WERI-Rb-1 (cell line): ENCODE data around the gene VIL1.

Experiments
- DNase-seq: peaks from one replicate; pipeline ENCODE4 v3.0.0-alpha.2; 2020
- H3K27ac ChIP-seq: fragments of 250-450 bp; sonication (Bioruptor Pico); 2 replicates; pipeline ENCODE4 v1.5.1; 2020; ENCODE audit warnings: mild to moderate bottlenecking, moderate library complexity
- H3K27me3 ChIP-seq: fragments of 250-450 bp; sonication (Bioruptor Pico); 2 replicates; pipeline ENCODE4 v1.5.1; 2021; ENCODE audit warnings: mild to moderate bottlenecking, low read depth, moderate library complexity; ENCODE audit not compliant: insufficient read depth, severe bottlenecking
- H3K36me3 ChIP-seq: fragments of 250-450 bp; sonication (Bioruptor Pico); 2 replicates; pipeline ENCODE4 v1.5.1; 2020; ENCODE audit warnings: mild to moderate bottlenecking, moderate library complexity
- H3K4me3 ChIP-seq: 2 replicates; pipeline ENCODE4 v1.5.1; 2011; ENCODE audit warnings: low read depth, mild to moderate bottlenecking, control low read depth, low read length
- H3K9me3 ChIP-seq: fragments of 250-450 bp; sonication (Bioruptor Pico); 2 replicates; pipeline ENCODE4 v1.5.1; 2021; ENCODE audit warnings: mild to moderate bottlenecking, moderate library complexity; ENCODE audit not compliant: severe bottlenecking
- TF ChIP-seq, protein P1 (sequence below): IDR thresholded peaks from 2 replicates; pipeline ENCODE4 v1.5.1; 2011; ENCODE audit warnings: low read depth, mild to moderate bottlenecking, control low read depth, inconsistent platforms, low read length

Gene VIL1

DNA sequence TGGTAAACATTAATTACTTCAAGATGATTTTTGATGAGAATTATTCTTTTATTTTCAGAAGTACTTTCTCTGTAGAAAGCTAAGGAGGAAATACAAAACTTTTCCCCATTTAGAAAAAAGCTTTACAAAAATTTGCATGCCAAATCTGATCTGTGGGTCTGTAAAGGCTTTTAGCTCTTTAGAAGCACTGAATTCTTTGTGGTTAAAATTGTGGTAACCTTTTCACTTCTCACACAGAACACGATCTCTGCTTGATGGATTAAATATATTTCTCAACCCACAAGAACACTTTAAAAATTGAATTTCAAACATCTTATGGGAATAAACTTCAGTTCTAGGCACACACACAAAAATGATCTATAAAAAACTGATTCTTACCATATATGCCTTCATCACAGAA is 63.7 kb downstream of the VIL1 start:
- no peak for DNase-seq
- no peaks in the 10 kb centered on the region for H3K9me3 ChIP-seq
- H3K4me3 ChIP-seq = no peak overlapping the region
- H3K36me3 ChIP-seq = peaks cover 85% of the 10 kb centered on the region
- H3K27me3 ChIP-seq = no peaks in the 10 kb centered on the region
- TF ChIP-seq, protein P1, sequence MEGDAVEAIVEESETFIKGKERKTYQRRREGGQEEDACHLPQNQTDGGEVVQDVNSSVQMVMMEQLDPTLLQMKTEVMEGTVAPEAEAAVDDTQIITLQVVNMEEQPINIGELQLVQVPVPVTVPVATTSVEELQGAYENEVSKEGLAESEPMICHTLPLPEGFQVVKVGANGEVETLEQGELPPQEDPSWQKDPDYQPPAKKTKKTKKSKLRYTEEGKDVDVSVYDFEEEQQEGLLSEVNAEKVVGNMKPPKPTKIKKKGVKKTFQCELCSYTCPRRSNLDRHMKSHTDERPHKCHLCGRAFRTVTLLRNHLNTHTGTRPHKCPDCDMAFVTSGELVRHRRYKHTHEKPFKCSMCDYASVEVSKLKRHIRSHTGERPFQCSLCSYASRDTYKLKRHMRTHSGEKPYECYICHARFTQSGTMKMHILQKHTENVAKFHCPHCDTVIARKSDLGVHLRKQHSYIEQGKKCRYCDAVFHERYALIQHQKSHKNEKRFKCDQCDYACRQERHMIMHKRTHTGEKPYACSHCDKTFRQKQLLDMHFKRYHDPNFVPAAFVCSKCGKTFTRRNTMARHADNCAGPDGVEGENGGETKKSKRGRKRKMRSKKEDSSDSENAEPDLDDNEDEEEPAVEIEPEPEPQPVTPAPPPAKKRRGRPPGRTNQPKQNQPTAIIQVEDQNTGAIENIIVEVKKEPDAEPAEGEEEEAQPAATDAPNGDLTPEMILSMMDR = no peak
- H3K27ac ChIP-seq = no peak overlapping the region

DNA sequence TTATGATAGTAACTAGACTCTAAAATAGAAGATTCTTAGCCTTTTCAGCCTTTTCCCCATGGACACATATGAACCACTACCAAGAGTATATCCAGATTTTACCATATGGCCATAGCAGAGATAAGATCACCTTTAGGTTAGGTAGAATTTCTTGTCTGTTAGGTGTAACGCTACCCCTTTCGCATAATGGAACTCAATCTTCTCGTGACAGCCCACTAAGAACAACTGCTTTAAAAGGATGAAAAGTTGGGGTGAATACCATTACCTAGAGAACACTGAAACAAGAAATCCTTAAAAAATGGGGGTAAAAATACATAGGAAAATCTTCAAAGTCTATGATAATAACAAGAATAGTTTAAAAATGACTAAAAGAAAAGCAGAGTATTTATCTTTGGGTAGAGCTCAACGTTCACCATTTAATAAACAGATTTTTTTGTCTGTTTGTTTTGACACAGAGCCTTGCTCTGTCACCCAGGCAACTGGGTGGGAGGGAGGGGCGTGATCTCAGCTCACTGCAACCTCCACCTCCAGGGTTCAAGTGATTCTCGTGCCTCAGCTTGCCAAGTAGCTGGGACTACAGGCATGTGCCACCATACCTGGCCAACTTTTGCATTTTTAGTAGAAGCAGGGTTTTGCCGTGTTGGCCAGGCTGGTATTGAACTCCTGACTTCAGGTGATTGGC is 67.2 kb downstream of the VIL1 start:
- no peaks in the 10 kb centered on the region for H3K9me3 ChIP-seq
- no peak overlapping the region for H3K27ac ChIP-seq
- H3K27me3 ChIP-seq = no peaks in the 10 kb centered on the region
- DNase-seq = no peak
- H3K4me3 ChIP-seq = no peak overlapping the region
- TF ChIP-seq, protein P1 = no peak
- H3K36me3 ChIP-seq = peaks cover 84% of the 10 kb centered on the region

DNA sequence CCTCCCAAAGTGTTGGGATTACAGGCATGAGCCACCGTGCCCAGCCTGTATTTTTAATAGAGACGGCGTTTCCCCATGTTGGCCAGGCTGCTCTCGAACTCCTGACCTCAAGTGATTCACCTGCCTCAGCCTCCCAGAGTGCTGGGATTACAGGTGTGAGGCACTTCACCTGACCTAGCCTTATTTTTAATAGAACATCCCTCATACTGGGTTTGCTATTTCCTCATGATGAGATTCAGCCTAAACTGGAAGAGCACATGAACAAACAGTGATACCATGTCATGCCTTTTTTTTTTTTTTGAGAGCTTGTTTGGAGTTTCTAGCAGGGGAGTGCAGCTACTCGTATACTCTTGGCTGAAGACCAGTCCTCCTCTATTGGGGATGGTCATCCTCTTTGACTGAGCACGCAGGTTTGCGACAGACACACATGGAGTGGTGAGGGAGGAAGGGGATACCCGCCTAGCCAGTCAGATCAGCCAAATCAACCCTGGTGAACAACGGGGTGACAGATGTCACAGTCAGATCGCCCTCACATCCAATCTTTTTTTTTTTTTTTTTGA is 81.7 kb downstream of the VIL1 start:
- Histone ChIP-seq H3K4me3 (no peak overlapping the region), H3K9me3 (no peaks in the 10 kb centered on the region), H3K36me3 (peaks cover 74% of the 10 kb centered on the region), H3K27me3 (no peaks in the 10 kb centered on the region), H3K27ac (no peak overlapping the region)
- TF ChIP-seq, protein P1 = no peak
- no peak for DNase-seq

DNA sequence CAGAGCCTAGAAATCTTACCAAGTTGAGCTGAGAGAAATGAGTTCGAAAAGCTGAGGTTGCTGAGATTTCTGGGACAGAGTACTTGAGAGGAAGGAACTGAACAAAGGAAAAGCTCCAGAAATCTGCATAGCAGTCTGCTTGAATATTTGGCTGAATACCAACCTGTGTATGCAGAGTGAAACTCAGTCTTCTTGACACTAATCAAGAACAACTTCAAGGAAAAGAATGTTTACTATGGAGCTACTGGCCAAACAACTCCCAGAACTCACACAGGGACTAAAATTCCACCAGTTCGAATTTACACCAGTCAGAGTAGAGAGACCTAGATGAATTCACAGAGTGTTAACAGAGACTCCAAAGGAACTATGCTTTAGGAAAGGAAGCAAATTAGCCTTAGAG is 82.7 kb downstream of the VIL1 start:
- Histone ChIP-seq H3K36me3 (peaks cover 69% of the 10 kb centered on the region), H3K9me3 (no peaks in the 10 kb centered on the region), H3K4me3 (no peak overlapping the region), H3K27me3 (no peaks in the 10 kb centered on the region), H3K27ac (no peak overlapping the region)
- DNase-seq = no peak
- TF ChIP-seq, protein P1 = no peak
